ENCODE data around the gene EML4.

Gene EML4

GRCh38 chr2:42136782-42137124 is 32.4 kb upstream of the EML4 start:
- no peak for DNase-seq (ENCODE audit: low spot score)

- no peak for DNase-seq (ENCODE audit: low spot score)
These were observed 31.9 kb upstream of the EML4 start for GRCh38 chr2:42137125-42137841.

- DNase-seq (ENCODE audit: low spot score): no peak
These were observed 30.8 kb upstream of the EML4 start for GRCh38 chr2:42138163-42139015.

GRCh38 chr2:42139101-42139500 is 30.1 kb upstream of the EML4 start:
- DNase-seq (ENCODE audit: low spot score): no peak

- DNase-seq (ENCODE audit: low spot score): no peak
These were observed 28.7 kb upstream of the EML4 start for GRCh38 chr2:42140496-42140895.

GRCh38 chr2:42141687-42142546 is 27.2 kb upstream of the EML4 start:
- peak; percentile 93 for DNase-seq (ENCODE audit: low spot score)

- DNase-seq (ENCODE audit: low spot score): peak; percentile 74
These were observed 26.5 kb upstream of the EML4 start for GRCh38 chr2:42142547-42143184.

GRCh38 chr2:42147641-42148274 is 21.4 kb upstream of the EML4 start:
- no peak for DNase-seq (ENCODE audit: low spot score)

- DNase-seq (ENCODE audit: low spot score): no peak
These were observed 19.0 kb upstream of the EML4 start for GRCh38 chr2:42150159-42150558.

GRCh38 chr2:42153944-42154581 is 15.1 kb upstream of the EML4 start:
- DNase-seq (ENCODE audit: low spot score): no peak

- no peak for DNase-seq (ENCODE audit: low spot score)
These were observed 12.4 kb upstream of the EML4 start for GRCh38 chr2:42156721-42157120.

- DNase-seq (ENCODE audit: low spot score): no peak
These were observed 7.7 kb upstream of the EML4 start for GRCh38 chr2:42161444-42161843.

- peak; percentile 27 for DNase-seq (ENCODE audit: low spot score)
These were observed 5.6 kb upstream of the EML4 start for GRCh38 chr2:42163444-42164045.

GRCh38 chr2:42164046-42164445 is 5.1 kb upstream of the EML4 start:
- peak; percentile 27 for DNase-seq (ENCODE audit: low spot score)

GRCh38 chr2:42164971-42165370 is 4.2 kb upstream of the EML4 start:
- DNase-seq (ENCODE audit: low spot score): no peak

GRCh38 chr2:42167458-42167857 is 1.7 kb upstream of the EML4 start:
- DNase-seq (ENCODE audit: low spot score): no peak

- DNase-seq (ENCODE audit: low spot score): no peak
These were observed 574 bp upstream of the EML4 start for GRCh38 chr2:42168459-42169099.

GRCh38 chr2:42169874-42170521 is 845 bp downstream of the EML4 start:
- DNase-seq (ENCODE audit: low spot score): no peak

All from SK-N-DZ (cell line).